DMS53 treated with DMSO at 0.1 percent for 48 hours (cell line): Measurements from ENCODE around the gene MADD.

Source experiments
- DNase-seq: peaks from one replicate; lab custom pipeline; 2025; ENCODE audit not compliant: unreplicated experiment; lab: John Stamatoyannopoulos, UW

MADD gene

DNA sequence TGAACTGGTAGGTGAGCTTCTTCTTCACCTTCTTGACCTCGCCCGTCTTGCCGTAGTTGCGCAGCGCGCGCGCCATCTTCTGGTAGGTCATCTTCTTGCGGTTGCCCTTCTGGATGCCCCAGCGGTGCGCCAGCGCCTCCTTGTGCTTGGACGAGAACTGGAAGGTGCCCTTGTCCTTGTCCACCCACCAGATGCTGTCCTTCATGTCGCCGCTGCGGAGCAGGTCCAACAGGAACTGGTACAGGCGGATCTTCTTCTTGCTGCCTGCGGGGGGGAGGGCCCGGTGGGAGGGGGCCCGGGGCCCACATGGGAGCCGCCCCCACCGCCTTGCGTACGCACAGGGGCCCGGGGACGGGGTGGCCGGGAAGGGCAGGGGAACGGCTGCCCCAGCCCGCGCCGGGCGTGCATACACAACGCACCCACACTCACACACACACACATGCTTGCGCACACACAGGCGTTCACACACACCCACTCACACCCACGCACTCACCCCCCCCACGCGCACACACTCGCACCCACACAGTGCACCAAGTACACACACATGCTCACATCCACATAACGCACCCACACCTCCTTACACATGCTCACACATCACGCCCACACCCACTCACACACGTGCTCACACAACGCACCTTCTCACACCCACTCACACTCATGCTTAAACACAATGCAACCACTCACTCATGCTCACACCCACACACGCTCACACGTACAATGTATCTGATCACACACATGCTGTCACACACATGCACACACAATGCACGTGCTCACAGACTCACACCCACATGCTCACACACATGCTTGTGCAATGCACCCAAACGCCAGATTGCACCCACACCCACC, 85.6 kb downstream of the MADD start:
- peak; percentile 88 for DNase-seq

DNA sequence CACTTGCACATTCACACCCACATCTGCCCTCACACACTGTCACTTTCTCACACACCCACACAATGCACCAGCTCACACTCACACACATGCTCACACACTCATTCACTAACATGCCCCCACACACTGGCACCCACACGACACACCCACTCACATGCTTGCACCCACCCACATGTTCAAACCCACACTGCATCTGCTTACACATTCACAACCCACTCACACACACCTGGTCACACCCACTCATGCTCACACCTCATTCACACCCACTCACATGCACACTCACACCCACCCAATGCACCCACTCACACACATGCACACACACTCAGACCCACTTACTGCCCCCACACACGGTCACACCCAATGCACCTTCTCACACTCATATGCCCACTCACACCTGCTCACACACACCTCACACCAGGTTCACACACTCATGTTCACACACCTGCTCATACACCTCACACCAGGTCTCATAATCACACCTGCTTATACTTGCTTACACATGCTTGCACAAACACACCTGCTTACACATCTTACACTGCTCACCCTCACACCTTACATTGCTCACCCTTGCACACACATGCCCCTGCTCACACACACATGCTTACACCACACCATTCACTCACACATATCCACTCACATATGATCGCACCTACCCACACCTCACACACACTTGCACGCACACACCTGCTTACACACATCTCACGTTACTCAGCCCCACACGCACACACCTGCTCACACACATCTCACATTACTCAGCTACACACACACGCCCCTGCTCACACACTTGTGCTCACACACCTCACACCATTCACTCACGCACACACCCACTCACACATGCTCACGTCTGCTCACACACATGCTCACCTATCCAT, 86.4 kb downstream of the MADD start:
- no peak for DNase-seq

DNA sequence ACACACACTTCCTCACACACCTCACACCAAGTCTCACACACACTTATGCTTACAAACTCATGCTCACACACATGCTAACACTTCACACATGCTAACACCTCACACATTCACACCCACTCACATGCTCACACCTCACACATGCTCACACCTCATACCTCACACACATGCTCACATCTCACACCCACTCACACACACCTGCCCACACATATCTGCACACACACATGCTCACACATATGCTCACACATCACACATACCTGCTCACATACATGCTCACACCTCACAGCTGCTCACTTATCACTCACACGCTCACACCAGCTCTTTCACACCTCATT, 87.0 kb downstream of the MADD start:
- no peak for DNase-seq

DNA sequence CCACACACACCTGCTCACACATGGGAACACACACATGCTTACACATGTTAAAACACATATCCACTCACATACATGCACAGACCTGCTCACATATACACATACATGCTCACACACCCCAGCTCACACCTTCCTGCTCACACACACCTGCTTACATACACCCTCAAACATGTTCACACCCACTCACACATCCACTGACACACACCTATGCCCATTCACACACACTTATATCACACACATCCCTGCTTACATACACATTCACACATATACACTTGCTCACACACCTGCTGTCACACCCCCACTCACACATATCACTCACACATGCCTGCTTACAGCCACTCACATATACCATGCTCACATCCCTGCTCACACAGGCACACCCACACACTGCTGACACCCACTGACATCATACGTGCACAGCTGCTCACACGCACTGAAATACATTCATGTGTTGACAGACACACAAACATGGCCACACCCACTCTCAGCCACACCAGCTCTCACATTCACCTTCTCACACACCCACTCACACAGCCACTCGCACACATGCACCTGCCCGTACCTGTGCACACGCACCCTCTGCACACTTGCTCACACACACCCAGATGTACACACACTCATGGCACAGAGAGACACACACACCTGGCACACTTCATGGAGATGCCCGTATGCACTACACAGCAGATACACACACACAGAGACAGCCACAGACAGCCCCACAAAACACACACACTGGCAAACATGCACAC, 88.2 kb downstream of the MADD start:
- DNase-seq = no peak

DNA sequence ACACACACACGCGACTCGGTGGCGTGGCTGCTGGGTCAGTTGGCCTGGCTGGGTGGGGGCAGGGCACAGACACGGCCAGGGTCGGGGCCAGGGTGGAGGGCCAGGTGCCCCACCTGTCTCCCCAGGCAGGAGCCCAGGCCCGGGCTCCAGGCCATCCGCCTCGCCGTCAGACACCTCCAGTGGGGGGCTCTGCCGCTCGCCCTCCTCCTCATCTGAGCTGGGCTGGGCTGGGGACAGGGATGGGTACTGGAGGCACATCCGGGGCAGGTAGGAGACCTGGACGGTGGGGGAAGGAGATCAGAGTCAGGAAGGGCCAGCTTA, 88.8 kb downstream of the MADD start:
- no peak for DNase-seq

DNA sequence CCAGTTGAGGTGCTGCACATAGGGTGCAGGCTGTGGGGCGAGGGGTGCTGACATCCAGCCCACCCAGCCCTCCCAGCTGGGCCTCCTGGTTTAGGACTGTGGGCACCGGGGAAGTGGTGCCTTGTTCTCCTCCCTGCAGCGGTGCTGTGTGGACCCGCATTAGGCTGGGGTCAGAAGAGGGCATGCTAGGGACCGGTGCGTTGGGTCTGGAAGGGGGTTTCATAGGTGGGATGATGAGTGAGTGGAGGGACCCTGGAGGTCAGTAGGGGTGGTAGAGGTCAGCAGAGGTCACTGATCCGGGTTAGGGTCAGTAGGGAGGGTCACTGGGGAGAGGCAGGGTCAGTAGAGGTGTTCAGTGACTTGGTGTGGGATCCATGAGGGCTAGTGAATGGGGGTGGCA, 89.2 kb downstream of the MADD start:
- no peak for DNase-seq

DNA sequence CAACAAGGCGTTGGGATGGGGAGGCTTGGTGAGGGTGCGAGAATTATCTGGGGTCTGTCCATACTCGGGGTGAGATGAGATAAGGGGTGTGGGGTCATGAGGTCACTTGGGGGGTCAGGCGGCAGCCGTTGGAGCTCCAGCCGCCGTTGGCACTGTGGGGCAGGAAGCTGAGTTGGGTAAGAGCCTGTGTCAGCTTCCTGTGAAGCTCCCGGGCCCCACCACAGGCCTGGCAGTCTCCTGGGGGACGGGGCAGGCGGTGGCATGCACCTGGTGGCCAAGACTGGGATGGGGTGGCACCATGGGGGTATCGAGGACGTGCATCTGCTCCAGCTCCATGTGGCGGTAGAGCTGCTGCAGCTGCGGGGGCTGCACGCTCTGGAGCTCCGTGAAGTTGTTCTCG, 89.7 kb downstream of the MADD start:
- no peak for DNase-seq

DNA sequence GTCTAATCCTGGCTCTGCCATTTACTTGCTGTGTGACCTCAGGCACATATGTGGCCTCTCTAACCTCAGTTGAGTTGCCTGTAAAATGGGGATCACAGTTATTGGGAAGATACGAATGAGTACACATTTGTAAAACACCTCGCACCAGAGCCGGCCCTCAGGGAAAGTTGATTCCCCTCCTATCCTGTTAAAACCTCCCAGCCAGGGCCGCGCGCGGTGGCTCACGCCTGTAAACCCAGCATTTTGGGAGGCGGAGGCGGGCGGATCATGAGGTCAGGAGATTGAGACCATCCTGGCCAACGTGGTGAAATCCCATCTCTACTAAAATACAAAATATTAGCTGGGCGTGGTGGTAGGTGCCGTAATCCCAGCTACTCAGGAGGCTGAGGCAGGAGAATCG, 90.4 kb downstream of the MADD start:
- no peak for DNase-seq

DNA sequence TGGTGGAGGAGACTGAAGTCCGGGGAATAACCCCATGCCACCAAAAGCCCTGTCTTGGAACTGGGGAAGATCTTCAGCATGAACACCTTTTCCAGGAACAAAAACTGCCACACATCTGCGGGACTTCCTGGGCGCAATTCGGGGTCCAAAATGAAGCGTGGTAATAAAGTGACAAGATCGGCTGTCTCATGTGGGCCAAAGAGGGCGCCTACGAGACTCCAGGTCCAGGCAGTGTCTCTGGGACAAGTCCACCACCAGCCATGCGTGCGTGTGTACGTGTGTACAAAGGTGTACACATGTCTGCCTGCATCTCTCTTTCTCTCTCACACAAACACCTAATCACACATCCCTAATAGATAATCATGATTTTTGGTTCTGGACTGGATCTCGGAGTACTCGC, 91.5 kb downstream of the MADD start:
- DNase-seq = no peak

DNA sequence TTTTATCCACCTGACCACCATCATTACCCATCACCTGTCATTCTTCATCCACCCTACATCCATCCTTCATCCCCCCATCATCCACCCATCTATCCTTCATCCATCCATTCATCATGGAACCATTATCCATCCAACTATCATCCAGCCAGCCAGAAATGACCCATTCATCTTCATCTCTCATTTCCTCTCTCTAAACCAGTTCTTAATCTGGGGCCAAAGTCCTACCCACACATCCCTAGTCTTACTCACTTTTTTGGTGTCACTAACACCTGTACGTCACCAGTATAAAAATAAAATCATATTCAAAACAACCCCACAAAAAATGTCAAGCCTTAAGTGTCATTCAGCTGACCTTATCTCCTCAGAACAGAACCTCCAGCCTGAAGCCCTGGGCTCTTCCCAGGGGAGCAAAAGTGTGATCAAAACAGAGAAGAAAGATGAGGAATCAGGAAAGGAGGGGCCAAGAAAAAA, 96.1 kb downstream of the MADD start:
- DNase-seq = no peak

DNA sequence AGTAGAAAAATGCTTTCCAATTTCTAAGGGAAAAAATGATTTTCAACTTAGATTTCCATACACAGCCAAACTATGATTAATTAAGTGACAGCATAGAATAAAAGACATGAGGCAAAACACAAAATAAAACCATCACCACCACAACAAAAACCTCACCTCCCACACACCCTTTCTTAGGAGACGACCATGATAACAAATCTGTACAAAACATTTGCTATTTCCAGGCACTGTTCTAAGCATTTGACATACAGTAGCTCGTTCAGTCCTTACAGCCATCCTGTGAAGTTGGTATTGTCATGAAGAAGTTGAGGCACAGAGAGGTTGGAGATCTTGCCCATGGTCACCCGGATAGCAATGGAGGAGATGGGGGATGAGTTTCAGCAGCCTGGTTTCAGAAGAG, 99.7 kb downstream of the MADD start:
- no peak for DNase-seq

DNA sequence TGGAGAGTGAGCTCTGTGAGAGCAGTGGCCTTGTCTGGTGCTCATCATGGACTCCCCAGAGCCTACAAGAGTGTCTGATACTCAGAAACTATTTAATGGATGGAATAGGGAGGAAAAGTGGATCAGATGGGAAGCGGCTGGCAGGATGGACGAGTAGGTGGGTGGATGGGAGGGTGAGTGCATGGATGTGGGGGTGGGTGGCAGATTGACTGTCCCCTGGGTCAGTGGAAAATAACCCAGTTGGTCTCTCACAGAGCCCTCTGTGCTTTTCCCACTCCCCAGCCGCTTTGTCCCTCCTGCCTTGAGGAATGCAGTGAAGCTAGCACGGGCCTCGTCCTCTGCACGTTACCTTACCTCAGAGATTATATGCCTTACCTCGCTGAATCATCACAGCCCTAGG, 102.5 kb downstream of the MADD start:
- no peak for DNase-seq

DNA sequence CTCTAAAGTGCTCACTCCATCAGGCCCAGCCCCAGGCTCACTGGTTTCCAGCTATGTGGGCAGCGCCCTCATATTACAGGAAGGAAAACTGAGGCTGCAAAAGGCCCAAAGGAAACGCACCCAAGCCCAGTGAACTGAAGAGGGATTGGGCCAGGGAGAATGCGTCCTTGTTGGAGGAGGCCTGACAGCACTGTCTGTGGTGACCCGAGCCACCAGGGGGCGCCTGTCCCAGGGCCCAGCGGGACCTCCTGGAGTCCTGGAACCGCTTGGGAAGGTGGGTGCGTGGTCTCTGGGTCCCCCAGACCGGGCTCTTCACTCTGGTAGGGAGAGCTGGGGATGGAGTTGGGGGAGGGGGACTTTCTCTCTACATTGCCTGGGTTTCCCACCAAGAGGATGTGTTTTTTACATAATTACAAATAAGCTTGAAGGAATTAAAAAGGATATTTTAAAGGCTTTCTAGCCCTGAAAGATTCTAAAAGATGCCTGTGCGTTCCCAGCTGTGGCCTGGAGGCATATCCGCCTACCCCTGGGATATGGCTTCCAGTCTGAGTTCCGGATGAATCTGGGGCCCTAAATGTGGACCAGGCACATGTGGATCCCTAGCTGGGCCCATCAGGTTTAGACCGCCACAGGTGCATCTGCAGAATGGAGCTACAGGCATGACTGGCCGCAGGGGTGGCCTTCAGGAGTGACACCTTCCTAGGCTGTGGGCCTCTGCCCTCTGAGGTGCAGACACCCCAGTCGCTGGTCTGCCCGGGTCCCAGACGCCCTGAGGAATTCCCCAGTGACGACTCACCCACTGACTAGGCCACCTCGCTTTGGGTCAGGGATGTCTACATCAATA, 104.2 kb downstream of the MADD start:
- DNase-seq = peak; percentile 16

DNA sequence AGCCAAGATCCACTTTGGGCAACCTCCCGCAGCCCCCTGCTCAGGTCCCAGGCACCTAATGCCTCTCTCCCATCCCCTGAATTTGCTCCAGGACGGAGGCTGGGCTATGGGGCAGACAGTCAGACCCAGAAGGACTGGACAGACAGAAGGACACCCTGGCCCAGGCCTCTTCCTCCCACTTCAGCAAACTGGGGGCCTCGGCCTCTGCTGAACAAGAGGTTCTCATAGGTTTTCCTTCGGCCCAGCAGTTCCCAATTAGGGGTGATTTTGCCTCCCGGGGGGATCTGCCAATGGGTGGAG, 104.7 kb downstream of the MADD start:
- DNase-seq = no peak

DNA sequence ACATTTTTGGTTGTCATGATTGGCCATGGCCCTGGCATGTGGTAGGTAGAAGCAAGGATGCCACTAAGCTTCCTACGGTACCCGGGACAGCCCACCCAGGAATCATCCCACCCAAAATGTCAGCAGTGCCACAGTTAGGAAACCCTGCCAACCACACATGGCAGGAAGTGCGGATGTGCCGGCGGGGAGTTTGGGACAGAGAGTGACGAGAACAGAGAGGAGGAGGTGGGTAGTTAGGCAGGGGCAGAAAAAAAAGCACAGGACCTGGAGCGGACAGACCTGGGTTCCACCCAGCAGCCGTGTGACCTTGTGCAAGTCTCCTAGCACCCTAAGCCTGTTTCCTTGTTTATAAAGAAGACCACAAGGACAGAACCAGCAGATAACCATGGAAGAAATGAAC, 105.1 kb downstream of the MADD start:
- no peak for DNase-seq

DNA sequence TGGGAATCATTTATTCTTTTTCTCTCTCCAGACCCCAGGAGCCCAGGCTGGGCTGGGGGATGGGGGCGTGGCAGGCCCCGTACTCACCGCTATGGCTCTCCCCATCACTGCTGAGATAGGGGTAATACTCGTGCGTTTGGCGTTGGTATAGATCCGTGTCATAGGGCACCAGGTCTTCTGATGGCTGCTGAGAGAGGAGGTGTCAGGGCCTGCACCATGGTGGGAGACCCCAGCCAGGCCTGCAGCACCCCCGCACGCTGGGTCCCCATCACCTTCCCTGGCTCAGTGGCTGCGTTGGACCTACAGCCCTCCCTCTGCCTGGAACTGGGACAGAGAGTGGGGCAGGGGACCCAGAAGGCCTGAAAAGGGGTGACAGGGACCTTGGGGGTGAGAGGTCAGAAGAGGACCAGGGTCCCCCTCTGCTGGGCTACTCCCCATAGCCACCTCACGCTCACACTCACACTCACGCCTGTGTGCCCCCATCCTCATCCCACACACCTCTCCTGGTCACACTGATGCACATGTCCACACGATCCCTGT, 105.7 kb downstream of the MADD start:
- DNase-seq = no peak

DNA sequence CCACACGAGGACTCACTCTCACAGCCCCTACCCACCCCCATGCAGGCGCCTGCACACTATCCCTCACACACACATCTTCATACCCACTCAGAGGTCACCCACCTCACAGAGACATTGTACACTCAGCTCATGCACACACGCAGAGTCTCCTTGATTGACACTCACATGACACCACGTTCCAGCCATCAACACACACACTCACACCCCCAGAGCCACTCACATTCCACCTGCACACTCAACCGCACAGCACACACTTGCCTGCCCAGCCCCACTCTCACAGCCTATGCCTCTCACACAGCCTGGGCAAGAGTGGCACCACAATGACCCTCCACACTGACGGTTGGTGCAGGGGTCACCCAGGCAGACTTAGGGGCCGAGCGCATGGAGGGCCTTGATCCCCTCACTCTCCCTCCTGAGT, 106.2 kb downstream of the MADD start:
- no peak for DNase-seq

DNA sequence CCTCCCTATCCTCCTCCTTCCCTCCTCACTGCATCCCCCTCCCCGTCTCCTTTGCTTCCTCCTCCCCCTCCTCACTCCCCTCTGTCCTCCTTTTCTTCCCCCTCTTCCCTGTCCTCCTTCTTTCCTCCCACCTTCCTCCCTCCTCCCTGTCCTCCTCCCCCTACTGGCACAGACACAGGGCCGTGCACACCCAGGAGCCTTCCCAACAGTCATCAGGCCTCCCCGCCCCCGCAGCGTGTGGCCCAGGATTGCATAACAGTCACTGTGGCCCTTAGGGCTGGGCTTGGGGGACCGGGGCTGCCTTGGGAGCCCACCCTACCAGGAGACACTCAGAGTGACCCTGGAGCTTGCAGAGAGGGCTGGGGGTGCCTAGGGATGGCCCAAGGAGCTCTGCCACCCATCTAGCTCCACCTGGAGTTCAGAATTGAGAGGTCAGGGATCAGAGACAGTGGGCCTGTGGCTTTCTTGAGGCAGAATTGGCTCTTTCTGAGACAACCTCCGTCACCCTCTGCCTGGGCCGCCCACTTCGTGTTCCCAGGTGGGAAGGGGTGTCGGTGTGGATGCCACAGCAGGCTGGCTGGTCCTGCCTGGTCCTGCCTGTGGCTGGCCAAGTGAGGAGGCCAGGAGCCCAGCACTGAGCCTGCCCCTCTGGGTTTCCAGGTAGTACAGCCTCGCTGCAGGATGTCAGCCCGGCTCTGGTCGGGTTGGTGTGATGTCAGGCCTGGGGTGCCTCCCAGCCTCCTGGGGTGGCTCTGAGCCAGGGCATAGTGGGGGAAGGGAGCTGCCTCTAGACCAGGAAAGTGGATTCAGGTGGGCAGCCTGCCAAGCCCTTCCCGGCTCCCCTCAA, 106.8 kb downstream of the MADD start:
- no peak for DNase-seq

DNA sequence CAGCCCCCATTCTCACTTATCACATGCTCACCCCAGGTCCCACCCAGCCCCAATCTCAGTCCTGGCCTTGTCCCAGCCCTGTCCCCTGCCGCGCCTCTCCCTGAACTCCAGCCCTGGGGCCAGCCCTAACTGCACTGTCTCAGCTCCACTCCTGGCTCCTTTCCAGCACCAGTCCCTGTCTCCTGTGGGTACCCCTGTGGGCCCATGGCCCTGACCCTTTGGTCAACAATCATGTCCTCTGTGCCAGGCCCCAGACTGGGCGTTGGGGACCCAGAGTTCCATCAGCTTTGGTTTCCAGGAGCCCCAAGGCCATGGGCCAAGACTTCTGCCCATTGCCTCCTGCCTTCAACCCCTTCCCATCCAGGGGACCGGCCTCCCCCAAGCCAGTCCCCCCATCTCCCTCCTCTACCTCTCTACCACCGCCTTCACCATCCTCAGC, 107.7 kb downstream of the MADD start:
- no peak for DNase-seq
